ENCODE data around the gene NOL11.
"Not testable (repeated sequence)": the region's sequence is repeated elsewhere in the genome, so short reads cannot be mapped to it uniquely, and the experiment has no call there.

The NOL11 gene

DNA sequence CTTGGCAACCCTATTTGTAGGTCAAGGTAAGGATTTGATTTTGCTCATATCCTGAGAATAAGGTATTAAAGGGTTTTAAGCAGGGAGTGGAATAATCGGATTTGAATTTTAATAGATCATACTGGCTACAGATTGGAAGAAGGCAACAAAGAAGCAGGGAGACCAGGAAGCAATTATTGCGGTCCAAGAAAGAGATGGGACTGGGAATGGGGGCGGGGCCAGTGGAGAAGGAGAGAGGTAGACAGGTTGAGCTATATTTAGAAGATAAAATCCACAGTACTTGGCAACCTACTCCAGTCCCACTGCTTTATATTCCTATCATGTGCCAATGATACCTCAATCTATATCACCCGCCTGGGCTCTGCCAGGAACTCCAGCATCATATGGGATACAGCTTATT is 5.8 kb upstream of the NOL11 start:
- DNase-seq = no peak

DNA sequence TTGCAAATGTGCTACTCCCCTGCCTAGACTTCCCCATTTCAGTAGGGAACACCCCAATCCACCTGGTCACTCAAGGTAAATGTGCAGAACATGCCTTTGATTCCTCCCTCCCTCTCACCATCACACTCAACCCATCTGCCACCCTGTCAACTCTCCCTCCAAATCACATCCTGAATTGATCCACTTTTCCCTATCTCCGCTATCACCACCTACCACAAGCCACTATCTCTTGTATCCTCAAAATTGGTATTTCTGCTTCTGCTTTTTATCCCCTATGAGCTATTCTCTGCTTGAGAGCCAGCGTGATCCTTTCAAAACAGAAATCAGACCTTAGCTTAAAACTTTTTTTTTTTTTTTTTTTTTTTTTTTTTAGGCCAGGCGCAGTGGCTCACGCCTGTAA is 5.4 kb upstream of the NOL11 start:
- no peak for DNase-seq

DNA sequence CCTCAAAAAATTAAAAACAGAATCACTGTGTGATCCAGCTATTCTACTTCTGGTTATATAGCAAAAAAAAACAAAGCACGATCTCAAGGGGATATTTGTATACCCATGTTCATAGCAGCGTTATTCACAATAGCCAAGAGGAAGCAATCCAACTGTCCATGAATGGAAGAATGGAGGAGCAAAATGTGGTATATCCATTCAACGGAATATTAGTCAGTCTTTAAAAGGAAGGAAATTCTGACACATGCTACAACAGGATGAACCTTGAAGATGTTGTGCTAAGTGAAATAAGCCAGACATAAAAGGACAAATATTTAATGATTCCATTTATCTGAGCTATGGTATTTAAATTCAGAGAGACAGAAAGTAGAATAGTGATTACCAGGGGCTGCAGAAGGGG is 4.6 kb upstream of the NOL11 start:
- no peak for DNase-seq

DNA sequence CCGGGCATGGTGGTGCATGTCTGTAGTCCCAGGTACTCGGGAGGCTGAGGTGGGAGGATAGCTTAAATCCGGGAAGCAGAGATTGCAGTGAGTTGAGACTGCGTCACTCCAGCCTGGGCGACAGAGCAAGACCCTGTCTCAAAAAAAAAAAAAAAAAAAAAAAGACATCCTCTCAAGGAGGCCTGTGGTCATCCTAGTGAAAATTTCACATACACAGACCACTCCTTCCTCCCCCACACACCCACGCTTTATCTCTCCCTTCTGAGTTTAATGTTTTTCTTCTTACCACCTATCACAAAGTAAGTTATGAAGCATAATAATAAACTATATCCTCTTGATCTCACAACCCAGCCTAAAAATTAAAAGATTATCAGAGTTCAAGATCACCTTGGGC is 1.3 kb upstream of the NOL11 start:
- no peak for DNase-seq

DNA sequence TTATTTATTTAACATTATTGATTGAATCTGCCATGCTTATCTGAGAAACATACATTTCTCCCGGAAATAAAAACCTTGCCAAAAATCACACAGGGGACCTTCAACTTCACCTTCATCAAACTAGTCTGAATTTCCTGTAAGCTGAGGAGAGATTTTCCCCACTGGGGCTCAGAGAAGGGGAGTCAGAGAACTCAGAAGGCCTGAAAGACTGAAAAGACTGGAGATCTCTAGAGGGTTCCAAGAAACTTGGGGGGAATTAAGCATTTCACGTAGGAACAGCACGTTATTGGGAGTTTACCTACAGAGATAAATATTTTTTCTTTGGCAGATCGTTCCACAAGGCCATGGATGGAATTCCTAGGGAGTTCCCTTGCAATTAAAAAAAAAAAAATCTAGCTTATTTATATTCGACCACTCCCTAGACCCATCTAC is 528 bp upstream of the NOL11 start:
- DNase-seq = no peak

DNA sequence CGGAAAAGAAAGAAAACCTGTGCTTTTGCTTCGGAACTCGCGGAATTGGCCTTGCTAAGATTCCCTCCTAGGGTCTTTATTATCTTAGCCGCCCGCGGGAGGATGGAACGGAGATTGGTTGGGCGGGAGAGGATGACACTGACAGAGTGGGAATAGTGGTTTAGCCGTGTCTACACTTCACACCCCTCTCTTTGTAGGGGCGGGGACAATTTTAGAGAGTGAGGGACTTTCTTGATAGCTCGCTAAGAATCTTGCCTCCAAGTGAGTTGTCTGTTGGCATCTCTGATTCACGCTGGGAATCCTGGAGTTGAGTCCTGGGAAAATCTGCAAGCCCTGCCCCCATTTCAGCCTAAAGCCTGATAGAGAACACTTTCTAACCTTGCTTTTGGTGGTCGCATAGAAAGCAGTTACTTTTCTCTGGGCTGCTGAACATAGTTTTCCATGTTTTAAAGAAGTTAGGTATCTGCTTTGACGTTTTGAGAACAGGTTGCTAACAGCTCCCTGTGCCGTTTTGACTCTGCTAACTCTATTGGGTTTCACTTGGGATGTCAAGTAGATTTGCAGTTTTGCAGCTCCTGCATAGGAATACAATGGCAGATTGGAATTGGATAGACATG is 697 bp downstream of the NOL11 start:
- DNase-seq = no peak

DNA sequence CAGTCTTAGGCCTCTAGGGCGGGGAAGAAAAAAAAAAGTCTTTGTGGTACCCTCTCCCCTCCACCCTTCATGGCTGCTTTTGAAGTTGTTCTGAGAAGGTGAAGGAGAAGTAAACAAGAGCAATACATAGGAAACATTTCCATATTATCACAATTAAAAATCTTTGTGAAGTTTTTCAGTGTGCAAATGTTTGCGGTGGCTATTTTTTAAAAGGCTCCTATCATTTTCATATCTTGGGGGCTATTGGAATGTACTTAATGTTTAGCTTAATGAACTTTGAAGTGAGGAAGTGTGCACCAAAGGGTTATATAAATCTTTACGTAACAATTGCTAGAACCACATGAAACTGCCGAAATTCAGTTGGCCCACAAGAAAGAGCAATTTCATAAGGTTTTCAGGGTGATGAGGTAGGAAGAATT is 7.6 kb downstream of the NOL11 start:
- DNase-seq = no peak

DNA sequence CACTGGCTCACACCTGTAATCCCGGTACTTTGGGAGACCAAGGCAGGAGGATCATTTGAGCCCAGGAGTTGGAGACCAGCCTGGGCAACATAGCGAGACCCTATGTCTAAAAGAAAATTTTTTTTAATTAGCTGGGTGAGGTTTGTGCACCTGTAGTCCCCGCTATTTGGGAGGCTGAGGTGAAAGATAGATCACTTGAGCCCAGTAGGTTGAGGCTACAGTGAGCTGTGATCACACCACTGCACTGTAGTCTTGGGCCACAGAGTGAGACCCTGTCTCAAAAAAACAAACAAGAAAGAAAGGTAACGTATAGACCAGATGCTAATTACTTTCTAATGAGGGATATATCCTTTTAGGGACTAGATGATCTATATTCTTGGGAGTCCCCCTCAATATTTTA is 8.1 kb downstream of the NOL11 start:
- DNase-seq = no peak

DNA sequence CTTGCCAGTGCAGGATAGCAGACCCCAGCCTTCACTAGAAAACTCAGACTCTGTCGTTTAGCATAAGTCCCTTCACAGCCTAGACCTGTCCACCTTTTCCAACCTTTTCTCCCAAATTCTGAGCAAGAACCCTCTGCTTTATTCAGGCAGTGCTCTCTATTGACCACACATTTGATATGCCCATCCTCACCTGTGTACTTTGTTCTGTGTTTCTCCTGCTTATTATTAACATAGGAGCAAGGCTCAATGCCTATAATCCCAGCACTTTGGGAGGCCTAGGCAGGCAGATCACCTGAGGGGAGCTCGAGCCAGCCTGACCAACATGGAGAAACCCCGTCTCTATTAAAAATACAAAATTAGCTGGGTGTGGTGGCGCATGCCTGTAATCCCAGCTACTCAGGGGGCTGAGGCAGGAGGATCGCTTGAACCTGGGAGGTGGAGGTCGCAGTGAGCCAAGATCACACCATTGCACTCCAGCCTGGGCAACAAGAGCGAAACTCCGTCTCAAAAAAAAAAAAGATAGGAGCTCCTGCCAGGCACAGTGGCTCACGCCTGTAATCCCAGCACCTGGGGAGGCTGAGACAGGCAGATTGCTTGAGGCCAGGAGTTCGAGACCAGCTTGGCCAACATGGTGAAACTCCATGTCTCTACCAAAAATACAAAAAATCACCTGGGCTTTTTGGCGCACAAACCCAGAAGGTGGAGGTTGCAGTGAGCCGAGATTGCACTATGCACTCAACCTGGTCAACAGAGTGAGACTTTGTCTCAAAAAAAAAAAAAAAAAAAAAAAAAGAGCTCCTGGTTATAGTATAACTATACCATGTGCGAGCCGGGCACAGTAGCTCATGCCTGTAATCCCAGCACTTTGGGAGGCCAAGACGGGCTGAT is 9.7 kb downstream of the NOL11 start:
- DNase-seq = not testable (repeated sequence)

DNA sequence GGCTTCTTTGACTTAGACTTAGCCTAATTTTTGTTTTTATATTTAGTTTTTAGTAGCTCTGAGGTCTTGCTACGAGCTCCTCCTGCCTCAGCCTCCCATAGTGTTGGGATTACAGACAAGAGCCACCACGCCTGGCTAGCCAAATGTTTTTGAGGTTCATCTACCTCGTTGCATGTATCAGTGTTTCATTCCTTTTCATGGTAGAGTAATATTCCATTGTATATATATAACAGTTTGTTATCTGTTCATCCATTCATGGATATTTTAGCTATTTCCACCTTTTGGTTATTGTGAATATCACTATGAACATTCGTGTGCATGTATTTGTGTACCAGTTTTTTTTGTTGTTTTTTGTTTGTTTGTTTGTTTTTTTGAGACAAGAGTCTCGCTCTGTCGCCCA is 12.2 kb downstream of the NOL11 start:
- DNase-seq = no peak

DNA sequence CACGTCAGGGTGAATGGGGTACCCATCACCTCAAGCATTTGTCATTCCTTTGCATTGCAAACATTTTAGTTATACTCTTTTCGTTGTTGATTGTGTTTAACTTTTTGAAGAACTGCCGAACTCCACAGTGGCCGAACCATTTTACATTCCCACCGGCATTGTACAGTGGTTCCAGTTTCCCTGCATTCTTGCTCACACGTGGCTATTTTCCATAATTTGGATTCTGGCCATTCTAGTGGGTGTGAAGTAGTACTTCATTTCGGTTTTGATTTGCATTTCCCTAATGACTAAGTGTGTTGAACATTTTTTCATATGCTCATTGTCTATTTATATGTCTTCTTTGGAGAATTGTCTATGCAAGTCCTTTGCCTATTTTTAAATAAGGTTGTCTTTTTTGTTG is 13.0 kb downstream of the NOL11 start:
- no peak for DNase-seq

DNA sequence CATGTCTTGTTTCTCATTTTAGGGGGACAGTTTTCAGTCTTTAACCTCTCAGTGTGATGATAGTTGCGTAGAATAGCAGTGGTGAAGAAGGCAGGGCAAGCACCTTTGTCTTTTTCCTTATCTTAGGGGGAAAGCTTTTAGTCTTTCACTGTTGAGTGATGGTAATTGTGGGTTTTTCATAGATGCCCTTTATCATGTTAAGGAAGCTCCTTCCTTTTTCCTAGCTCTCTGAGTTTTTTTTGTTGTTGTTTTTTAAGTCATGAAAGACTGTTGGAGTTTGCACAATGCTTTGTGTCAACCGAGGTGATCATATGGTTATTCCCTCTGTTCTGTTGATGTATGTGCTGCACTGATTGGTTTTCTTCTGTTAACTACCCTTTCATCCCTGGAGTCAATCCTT is 15.7 kb downstream of the NOL11 start:
- no peak for DNase-seq

DNA sequence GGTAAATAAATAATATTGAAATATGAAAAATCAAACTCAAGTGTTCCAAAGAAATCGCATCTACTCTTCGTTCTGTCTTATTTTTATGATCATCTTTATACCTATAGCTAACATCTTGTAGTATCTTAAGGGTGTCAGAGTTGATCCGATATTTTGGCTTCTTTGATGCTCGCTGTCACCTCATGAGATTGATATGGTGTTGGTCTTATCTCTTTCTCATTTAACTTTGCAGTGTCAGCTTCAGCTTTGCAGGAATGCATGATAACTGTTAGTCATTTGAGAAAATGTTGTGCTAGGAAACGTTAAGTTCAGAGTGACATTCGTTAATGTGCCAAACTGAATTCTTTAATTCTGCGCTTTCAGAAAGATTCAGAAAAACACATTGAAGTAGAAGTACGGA is 19.4 kb downstream of the NOL11 start:
- DNase-seq = no peak

DNA sequence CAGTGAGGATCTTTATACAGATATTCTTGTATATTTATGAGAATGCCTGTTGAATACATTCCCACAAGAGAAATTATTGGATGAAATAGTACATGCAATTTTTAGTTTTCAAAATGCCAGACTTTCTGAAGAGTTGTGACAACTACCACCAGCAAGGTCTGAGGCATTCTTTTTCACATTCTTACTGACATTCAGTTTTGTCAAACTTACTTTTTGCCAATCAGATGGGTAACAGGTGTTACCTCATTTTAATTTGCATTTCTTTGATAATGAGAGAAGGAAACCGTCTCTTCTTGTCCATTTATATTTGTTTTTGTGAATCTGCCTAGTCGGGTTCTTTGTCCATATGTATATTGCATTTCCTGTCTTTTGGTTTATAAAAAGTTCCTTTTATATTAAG is 24.3 kb downstream of the NOL11 start:
- no peak for DNase-seq

DNA sequence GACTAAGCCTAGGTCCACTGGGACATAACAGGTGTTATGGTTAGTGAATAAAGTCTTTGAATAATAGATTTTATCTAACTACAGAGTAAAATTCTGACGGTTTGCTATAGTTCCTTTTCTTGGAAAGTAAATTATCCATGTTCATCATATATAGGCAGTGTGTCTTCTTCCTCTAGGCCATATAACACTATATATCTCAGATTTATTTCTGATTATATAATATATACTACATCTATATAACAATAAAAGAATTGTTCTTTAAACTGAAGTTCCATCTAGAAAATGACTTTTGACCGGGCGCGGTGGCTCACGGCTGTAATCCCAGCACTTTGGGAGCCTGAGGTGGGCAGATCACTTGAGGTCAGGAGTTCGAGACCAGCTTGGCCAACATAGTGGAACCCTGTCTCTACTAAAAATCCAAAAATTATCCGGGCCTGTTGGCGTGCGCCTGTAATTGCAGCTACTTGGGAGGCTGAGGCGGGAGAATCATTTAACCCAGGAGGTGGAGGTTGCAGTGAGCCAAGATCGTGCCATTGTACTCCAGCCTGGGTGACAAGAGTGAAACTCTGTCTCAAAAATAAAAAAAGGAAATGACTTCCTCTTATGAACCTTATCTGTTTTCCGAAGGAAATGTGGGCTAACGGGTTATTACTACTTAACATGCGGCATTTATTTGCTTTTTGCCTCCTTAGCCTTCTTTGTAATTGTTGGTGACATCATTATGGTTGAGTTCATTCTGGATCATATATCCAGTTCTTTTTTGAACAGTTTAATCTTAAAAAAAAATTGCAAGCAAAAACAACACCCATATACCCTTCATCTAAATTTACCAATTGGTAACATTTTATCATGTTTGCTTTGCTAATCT is 29.2 kb downstream of the NOL11 start:
- DNase-seq = no peak

DNA sequence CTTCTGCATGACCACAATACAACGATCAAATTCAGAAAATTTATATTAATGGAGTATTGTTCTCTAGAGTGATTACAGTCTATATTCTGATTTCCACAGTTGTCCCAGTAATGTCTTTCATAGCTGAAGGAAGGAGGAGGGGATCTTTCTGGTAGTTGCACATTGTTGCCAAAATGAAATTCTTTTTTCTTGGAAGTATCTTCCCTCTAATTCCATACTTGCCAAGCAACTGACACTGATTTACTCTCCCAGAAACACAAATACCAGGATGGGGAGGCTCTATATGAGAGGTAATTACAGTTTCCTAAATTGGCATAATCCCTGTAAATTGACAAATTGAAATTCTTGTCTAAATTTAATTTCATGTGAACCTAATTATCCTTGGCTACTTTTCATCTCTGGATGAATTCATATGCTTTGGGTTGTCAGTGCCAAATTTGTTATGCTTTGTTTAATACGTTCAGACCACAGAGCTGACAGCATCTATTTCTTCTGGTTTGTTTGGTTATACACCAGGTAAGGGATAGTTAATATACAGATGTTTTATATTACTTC is 30.0 kb downstream of the NOL11 start:
- no peak for DNase-seq

DNA sequence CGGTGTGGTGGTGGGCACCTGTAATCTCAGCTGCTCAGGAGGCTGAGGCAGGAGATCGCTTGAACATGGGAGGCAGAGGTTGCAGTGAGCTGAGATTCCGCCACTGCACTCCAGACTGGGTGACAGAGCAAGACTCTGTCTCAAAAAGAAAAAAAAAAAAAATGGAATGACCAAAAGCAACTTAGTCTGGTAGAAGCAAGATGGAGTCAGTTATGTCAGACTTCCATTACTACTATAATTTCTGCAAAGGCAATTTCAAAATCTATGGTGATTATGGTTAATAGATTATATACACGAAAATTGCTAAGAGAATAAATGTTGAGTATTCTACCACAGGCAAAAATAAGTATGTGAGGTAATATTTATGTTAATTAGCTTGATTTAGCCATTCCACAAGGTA is 32.3 kb downstream of the NOL11 start:
- no peak for DNase-seq

DNA sequence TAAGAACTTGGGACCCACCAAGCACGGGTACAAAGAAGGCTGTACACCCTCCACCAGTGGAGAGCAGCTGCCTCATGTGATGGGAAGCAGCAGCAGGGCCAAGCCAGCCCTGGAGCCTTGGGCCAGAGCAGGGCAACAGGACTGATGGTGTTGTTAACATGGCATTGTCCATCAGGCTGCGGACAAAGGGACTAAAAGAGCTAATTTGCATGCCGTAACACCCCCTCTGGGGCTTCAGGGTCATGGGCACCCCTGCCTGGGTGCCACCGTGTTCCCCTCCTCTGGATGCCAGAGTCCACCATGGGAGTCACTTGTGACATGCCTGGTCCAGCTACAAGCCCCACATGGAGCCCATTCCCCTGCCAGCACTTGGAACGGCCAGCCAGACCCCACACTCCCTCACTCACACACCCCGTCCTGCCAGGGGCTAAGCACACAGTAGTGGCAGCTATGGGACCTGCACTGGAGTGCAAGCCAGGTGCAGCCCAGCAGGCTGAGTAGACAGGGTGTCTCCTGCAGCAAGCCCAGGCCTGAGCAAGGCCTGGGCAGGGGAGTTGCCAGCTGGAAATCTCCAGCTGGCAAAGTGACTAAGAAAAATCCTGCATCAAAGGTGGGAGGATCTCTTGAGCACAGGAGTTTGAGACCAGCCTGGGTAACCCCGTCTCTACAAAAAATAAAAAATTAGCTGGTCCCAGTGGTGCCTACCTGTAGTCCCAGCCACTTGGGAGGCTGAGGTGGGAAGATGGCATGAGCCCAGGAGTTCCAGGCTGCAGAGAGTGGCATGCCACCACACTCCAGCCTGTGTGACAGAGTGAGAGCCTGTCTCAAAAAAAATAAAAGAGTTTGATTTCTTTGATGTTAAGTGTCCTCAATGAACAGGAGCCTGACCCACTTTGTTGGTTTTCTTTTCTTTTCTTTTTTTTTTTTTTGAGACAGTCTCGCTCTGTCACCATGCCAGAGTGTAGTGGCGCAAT is 33.7 kb downstream of the NOL11 start:
- DNase-seq = no peak

DNA sequence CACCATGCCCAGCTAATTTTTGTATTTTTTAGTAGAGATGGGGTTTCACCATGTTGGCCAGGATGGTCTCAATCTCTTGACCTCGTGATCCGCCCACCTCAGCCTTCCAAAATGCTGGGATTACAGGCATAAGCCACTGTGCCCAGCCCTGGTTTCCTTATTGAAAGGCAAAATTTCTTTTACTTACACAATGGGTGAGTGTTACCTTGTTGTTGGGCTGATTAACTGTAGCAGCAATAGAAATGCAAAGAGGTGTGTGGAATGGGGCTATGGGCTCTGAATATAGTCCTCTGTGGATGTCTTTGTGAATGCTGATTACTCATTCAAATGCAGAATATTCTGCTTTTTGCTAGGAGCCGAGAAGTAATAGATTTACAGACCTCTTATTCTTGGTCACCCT is 34.4 kb downstream of the NOL11 start:
- not testable (repeated sequence) for DNase-seq

DNA sequence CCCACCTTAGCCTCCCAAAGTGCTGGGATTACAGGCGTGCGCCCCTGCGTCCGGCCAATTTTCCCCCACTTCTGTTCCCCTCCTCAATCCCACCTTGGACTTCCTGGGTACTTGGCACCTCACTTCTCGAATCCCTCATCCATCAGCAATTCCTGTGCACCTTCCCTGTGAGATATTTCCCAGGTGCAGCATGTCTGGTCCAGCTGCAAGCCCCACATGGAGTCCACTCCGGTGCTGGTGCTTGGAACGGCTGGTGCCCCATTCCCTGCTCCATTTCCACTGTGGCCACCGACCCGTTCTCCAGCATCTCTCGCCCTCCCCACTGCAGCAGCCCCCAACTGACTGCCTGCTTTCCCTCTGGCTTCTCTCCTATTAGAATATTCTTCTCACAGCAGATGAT is 35.3 kb downstream of the NOL11 start:
- no peak for DNase-seq

DNA sequence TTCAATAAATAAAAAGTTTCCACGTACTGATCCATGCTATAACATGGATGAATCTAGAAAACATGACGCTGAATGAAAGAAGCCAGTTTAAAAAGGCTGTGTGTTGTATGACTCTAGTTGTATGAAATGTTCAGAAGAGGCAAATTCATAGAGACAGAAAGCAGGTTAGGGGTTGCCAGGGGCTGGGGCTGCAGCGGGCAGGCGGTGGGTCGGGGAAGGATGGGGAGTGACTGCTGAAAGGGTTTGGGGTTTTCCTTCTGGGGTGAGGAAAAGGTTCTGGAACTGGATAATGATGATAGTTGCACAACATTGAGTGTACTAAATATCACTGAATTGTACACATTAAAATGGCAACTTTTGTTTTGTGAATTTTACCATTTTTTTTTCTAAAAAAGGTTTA is 36.3 kb downstream of the NOL11 start:
- no peak for DNase-seq

DNA sequence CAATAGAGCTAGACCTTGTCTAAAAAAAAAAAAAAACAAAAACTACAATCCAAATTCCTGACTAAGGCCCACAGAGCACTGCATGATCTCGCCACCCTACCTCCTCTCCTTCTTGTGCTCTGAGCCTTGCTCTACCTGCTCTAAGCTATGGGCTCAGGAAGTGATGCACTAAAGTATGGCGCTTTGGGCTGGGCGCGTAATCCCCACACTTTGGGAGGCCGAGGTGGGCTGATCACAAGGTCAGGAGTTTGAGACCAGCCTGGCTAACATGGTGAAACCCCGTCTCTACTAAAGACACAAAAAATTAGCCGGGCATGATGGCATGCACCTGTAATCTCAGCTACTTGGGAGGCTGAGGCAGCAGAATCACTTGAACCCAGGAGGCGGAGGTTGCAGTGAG is 37.0 kb downstream of the NOL11 start:
- not testable (repeated sequence) for DNase-seq
